ENCODE results near the gene AKT1S1.
"Not testable (repeated sequence)": the region's sequence is repeated elsewhere in the genome, so short reads cannot be mapped to it uniquely, and the experiment has no call there.

Gene AKT1S1

DNA sequence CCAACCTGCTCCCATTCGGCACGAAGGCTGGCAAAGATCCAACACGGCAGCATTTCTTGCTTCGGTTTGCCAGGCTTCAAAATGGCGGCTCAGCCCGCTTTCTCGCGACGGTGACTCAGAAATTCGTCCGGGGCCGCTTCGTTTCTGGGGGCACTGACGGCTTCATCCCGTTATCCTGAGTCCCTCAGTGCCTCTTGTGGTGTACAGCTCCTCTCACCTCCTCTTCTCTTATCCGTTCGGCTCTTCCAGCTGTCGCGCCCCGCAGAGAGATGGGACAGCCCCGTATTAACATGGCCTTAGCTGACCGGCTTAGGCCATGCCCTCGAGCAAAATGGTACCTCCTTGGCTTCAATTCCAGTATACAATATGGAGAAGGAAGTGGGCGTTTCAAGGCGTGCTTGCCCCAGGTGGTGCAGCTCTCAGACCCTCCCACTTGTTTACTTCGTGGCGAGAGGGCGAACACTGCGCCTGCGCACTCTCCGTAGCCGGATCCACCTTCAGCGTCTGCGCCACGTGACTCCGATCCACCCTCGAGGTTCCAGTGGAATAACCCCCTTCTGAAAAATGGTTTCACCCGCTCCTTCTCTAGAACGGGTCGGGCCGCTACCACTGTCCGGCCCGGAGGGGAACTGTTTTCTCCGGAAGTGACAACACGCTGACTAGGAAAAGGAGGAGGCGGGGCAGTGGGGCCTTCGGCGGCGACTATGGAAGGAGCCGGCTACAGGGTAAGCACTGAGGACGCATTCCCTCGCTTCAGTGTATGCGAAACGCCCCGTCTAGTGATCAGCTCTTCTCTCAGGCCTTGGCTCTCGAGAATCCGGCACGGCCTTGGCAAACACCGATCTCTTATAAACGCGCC is at the start of gene AKT1S1, which contains the start of gene TBC1D17:
Gene AKT1S1, minus strand, starts transcription at position 336 of the 859 bp plus-strand sequence. CDS start 4,060 bp downstream, outside the sequence.
Gene TBC1D17, plus strand, starts transcription at position 683 of the 859 bp plus-strand sequence. Its CDS starts 22 bp downstream, at position 705.
- DNase-seq (ENCODE audit: low read depth in 2 of 3, low spot score in 2 of 3), result peak; percentile 84 to 97 (median 88)

GRCh38 chr19:49926515-49926914 is 49.4 kb upstream of the AKT1S1 start:
- no peak for DNase-seq (ENCODE audit: low read depth in 2 of 3, low spot score in 2 of 3)

DNA sequence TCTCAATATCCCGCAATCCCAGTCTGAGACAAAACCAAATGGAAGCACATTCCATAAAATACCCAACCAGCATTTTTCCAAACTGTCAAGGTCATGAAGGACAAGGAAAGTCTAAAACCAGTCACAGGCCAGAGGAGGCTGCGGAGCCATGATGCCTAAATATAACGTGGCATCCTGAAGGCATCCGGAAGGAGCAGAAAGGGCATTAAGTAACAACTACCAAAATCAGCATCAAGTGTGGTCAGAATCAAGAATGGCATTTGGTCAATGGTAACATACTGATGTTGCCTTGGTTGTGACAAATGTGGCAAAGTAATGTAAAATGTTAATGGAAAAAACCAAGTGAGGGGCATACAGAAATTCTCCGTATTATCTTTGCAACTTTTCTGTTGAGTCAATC is 48.3 kb upstream of the AKT1S1 start:
- DNase-seq (ENCODE audit: low read depth in 2 of 3, low spot score in 2 of 3), result no peak

GRCh38 chr19:49924881-49925210 is 47.7 kb upstream of the AKT1S1 start:
- not testable (repeated sequence) for DNase-seq (ENCODE audit: low read depth in 2 of 3, low spot score in 2 of 3)

GRCh38 chr19:49924004-49924880 is 47.1 kb upstream of the AKT1S1 start:
- no peak for DNase-seq (ENCODE audit: low read depth in 2 of 3, low spot score in 2 of 3)

GRCh38 chr19:49923055-49924003 is 46.2 kb upstream of the AKT1S1 start:
- no peak for DNase-seq (ENCODE audit: low read depth in 2 of 3, low spot score in 2 of 3)

DNA sequence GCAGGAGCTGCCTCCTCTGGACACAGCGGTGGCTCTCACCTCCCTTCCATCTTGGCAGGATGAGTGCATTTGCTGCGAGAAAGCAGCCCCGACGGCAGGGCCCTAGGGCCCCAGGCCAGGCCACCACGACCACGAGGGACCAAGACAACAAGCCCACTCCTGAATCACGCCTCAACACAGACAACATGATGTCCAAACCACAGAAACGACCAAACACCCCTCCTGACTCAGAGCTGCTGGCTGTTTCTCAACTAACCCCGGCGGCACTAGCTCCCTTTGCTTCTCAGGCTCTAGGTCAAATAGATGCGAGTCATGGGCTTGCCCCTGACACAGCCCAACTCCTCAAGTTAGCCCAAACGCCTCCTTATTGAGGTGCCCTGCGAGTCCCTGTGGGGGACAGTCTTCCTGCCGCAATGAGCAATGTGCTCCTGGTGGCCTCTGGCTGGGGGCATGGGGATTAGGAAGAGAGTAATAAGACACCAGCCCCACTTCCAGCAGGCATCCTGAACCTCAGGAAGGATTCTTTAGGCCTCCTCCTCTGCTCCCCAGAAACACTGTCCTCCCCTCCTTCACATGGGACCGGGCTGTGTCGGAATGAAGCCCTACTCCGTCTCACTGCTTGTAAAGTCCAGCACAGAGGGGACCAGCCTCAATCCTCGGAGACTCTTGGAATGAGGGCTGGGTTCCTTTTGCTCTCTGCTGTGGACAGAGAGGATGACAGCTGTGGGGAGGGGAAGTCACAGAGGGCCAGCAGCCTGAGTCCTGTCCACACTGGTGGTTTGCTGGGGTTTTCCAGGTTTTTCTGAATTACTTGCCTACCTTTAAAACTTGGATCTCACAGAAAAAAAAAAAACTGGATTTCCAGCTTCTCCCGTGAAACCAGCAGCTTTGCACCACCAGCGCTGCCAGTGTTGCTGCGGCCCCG is 45.0 kb upstream of the AKT1S1 start:
- DNase-seq (ENCODE audit: low read depth in 2 of 3, low spot score in 2 of 3), result no peak

GRCh38 chr19:49920624-49921363 is 43.6 kb upstream of the AKT1S1 start:
- no peak for DNase-seq (ENCODE audit: low read depth in 2 of 3, low spot score in 2 of 3)

DNA sequence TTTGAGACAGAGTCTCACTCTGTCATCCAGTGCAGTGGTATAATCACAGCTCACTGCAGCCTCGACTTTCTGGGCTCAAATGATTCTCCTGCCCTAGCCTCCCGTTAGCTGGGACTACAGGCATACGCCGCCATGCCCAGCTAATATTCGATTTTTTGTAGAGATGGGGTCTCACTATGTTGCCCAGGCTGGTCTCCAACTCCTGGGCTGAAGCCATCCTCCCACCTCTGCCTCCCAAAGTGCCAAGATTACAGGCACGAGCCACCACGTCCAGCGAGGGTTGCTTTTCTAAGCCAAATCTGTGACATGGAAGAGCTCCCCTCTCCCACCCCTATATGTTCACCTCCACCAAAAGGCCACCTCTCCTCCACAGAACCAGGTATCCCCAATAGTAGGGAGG is 40.9 kb upstream of the AKT1S1 start:
- DNase-seq (ENCODE audit: low read depth in 2 of 3, low spot score in 2 of 3), result no peak

DNA sequence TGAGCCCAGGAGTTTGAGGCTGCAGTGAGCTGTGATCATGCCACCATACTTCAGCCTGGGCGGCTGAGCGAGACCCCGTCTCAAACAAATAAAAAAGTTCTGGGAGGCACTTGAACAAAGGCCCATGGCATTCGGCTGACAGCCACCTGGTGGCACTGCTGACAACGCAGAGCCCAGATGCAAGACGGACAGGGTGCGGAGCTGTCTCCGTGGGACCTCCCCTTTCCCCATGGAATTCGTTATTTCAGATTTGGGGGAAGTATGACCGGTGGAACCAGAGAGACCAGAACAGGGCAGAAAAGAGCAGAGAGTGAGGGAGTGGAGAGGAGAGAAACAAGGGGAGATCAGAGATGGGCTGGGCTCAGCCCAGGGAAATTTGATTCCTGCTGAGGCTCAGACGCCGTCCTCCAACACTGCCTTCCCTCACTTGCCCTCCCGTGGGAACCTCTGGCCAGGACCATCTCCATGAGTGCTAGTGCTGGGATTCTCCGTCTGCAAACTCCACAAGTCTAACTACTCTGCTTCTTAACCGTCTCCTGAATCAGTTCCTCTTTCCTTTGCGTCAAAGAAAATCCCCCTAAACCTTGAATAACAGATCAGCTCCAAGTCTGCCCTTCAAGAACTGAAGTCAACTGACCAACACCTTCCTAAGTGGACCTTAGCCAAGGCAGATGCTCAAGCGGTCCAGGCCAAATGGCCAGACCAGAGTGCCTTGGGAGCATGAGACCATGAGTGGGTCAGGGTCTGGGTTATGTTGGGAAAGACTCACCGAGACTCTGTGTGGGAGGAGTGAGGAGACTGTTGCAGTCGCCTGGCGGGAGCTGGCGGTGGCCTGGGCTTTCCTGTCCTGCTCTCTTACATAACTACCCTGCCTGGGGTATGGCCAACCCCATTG is 39.9 kb upstream of the AKT1S1 start:
- no peak for DNase-seq (ENCODE audit: low read depth in 2 of 3, low spot score in 2 of 3)

DNA sequence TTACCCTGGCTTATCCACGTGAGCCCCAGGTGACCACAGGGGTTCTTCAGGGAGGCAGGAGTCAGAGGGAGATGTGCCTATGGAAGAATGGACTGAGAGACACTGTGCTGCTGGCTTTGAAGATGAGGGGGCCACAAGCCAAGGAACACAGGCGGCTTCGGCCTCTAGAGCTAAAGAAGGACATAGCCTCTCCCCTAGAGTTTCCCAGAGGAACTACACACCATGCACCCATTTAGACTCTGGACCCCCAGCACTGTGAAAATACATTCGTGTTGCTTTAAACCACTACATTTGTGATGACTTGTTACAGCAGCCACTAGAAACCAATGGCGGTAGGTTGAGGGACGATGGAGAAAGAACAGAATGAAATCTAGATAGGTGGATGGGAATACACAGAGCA is 38.1 kb upstream of the AKT1S1 start:
- no peak for DNase-seq (ENCODE audit: low read depth in 2 of 3, low spot score in 2 of 3)

DNA sequence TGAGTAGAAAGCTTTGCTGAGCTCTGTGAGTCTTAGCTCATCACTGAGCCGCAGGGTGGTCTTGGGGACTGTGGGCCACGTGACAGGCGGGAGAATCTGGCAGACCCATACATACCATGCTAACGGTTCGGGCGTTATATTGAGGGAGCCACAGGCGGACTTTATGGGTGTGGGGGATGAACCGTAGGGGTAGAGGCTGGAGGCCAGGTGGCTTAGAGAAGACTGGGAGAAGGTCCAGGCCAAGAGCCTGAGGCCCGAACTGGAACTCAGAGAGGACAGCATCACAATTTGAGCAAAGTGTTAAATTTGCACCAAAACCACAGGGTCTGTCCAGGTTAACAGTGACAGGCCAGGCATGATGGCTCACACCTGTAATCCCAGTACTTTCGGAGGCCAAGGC is 36.6 kb upstream of the AKT1S1 start:
- DNase-seq (ENCODE audit: low read depth in 2 of 3, low spot score in 2 of 3), result no peak

GRCh38 chr19:49912965-49913685 is 36.0 kb upstream of the AKT1S1 start:
- DNase-seq (ENCODE audit: low read depth in 2 of 3, low spot score in 2 of 3), result no peak

GRCh38 chr19:49911381-49912145 is 34.4 kb upstream of the AKT1S1 start:
- no peak for DNase-seq (ENCODE audit: low read depth in 2 of 3, low spot score in 2 of 3)

GRCh38 chr19:49910179-49910578 is 33.0 kb upstream of the AKT1S1 start:
- no peak for DNase-seq (ENCODE audit: low read depth in 2 of 3, low spot score in 2 of 3)

DNA sequence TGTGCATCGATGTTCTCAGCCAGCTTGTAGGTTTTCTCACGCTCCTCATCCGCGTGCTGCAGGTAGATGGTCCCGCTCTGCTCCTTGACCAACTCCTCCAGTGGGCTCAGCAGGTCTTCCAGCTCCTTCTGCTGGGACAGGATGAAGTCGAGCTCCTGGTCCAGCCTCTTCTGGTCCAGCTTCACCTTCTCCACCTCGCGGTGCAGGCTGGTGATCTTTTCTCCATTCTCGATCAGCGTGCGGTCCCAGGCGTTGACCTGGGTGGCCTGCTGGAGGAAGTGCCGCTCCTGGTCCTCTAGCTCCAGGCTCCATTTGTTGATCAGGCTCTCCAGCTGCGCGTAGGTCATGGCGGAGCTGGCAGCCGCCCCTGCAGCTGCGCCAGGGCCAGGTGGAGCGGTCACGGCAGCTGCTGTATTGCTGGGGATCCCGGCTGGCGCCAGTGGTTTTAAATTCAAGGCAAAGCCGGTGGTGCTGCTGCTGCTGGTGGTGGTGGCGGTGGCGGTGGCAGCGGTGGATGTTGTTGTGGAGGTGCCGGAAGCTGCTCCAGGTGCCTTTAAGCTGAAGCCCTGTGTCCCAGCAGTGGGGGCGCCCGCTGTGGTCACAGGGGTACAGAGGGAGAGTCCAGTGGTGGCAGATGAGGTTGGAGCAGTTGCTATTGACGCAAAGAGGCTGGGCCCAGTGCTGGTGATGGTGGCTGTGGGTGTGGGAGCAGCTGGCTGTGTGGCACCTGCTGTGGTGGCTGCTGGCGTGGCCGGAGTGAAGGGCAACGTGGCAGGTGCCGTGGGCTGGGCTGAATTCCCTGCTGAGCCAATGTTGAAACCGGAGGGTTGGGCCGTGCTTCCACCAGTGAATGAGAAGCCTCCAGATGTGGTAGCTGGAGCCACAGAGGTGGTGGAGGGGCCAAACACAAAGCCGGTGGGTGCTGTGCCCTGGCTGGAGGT is 31.6 kb upstream of the AKT1S1 start:
- no peak for DNase-seq (ENCODE audit: low read depth in 2 of 3, low spot score in 2 of 3)
